Natural killer cell (primary cell): Measurements from ENCODE around the gene FANCF. TPM values are rescaled to one million over a fixed set of nuclear protein-coding genes. Genes with fewer than 3 reads are reported as not detected.

ENCODE experiments used
- ATAC-seq, 3 donors: fragments of 150-1000 bp in 2 of 3; fragments of 200-7000 bp in 1 of 3; cut with Tn5 transposase; 1 replicate in 1 of 3; 2 replicates in 2 of 3; pipeline ENCODE4 v1.10.0; 2021; ENCODE audit warnings: mild to moderate bottlenecking in 2 of 3, moderate library complexity in 2 of 3
- DNase-seq, 2 donors: peaks; one replicate each; pipeline versions ENCODE4 v3.0.0 to v3.0.0-alpha.2; 2013 to 2021; ENCODE audit warnings: mixed read lengths in 1 of 2
- H3K27ac ChIP-seq: one replicate; pipeline ENCODE4 v1.5.1; 2013; ENCODE audit warnings: mild to moderate bottlenecking, low read length
- H3K27me3 ChIP-seq: one replicate; pipeline ENCODE4 v1.6.1; 2013; ENCODE audit warnings: low read length; ENCODE audit not compliant: control insufficient read depth, insufficient read depth
- H3K36me3 ChIP-seq: one replicate; pipeline ENCODE4 v1.6.1; 2013; ENCODE audit warnings: low read length; ENCODE audit not compliant: control insufficient read depth, insufficient read depth
- H3K4me1 ChIP-seq: one replicate; pipeline ENCODE4 v1.6.1; 2013; ENCODE audit warnings: low read length; ENCODE audit not compliant: control insufficient read depth, insufficient read depth
- H3K4me3 ChIP-seq: one replicate; pipeline ENCODE4 v1.5.1; 2013; ENCODE audit warnings: low read length
- H3K9me3 ChIP-seq: one replicate; pipeline ENCODE4 v1.6.1; 2013; ENCODE audit warnings: low read length; ENCODE audit not compliant: control insufficient read depth, insufficient read depth
- H3K27ac Mint-ChIP-seq, 2 donors: one replicate each; pipeline ENCODE4 v1.8.0; 2022; ENCODE audit warnings: mild to moderate bottlenecking in 2 of 2, mixed read lengths in 2 of 2, moderate library complexity in 1 of 2
- H3K27me3 Mint-ChIP-seq, 2 donors: one replicate each; pipeline ENCODE4 v1.8.0; 2022; ENCODE audit warnings: low read depth in 2 of 2, mixed read lengths in 2 of 2
- H3K36me3 Mint-ChIP-seq: one replicate; pipeline ENCODE4 v1.8.0; 2022; ENCODE audit warnings: mixed read lengths
- H3K4me1 Mint-ChIP-seq, 2 donors: one replicate each; pipeline ENCODE4 v1.8.0; 2022; ENCODE audit warnings: mixed read lengths in 2 of 2
- H3K4me3 Mint-ChIP-seq: one replicate; pipeline ENCODE4 v1.8.0; 2022; ENCODE audit warnings: mild to moderate bottlenecking, moderate library complexity, mixed read lengths
- H3K9me3 Mint-ChIP-seq, 2 donors: one replicate each; pipeline ENCODE4 v1.8.0; 2022; ENCODE audit warnings: mixed read lengths in 2 of 2
- WGBS: methylation state at CpG from one replicate; pipeline ENCODE4 v1.1.7; 2013; ENCODE audit warnings: missing lambda C conversion rate; ENCODE audit not compliant: insufficient coverage; 5-methylcytosine and 5-hydroxymethylcytosine counted together
- intact Hi-C: fragments of 100-400 bp; cut with micrococcal nuclease; formaldehyde crosslinking; loops from one replicate; pipeline ENCODE4 v1.14.2; 2022
- total RNA-seq, 4 donors: library from RNA; stranded (reverse); fragments of 120-200 nt in 1 of 4; gene quantifications; one replicate each; pipeline versions ENCODE4 v1.2.3 to v1.2.4, GENCODE V29; 2013 to 2022
- TF ChIP-seq, protein P1 (sequence below): fragments of 200-600 bp; IDR thresholded peaks from one replicate; pipeline ENCODE4 v1.8.0; 2022; ENCODE audit warnings: antibody characterized with exemption

Gene FANCF
- total RNA-seq, 3 donors from 2014 or later (not counting 1 experiment from before 2014, with no cell fraction given): 7.2 to 10.3 (median 9.7) TPM

DNA sequence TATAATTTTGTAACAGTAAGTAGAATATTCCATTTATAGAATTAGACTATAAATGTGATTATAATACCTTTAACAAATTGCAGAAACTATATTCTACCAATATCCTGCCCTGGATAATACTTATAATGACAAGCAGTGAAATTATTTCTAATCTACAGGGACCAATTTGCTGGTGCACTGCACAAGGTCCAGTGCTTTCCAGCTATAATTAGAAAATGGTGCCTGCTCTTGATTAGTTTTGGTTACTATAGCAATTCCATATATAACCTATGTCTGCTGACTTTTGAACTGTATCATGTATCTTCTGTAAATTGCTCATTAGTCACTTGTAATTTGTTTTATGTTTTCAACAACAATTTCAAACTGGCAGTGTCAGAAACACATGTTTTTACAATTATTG is 23.1 kb downstream of the FANCF start:
- peaks cover 7% of the 10 kb centered on the region in 2 donors for H3K27me3 Mint-ChIP-seq
- no peak overlapping the region for H3K27ac Mint-ChIP-seq
- no peaks in the 10 kb centered on the region for H3K36me3 ChIP-seq
- ATAC-seq (no peak), DNase-seq (no peak)
- no peaks in the 10 kb centered on the region for H3K4me1 ChIP-seq
- H3K9me3 ChIP-seq: no peaks in the 10 kb centered on the region
- no peaks in the 10 kb centered on the region for H3K27me3 ChIP-seq
- H3K4me3 ChIP-seq: no peak overlapping the region
- H3K9me3 Mint-ChIP-seq: no peaks in the 10 kb centered on the region
- no peak overlapping the region for H3K4me3 Mint-ChIP-seq
- intact Hi-C loops: no loop called here
- no peaks in the 10 kb centered on the region for H3K4me1 Mint-ChIP-seq
- no peaks in the 10 kb centered on the region for H3K36me3 Mint-ChIP-seq
- H3K27ac ChIP-seq: no peak overlapping the region
- TF ChIP-seq, protein P1, sequence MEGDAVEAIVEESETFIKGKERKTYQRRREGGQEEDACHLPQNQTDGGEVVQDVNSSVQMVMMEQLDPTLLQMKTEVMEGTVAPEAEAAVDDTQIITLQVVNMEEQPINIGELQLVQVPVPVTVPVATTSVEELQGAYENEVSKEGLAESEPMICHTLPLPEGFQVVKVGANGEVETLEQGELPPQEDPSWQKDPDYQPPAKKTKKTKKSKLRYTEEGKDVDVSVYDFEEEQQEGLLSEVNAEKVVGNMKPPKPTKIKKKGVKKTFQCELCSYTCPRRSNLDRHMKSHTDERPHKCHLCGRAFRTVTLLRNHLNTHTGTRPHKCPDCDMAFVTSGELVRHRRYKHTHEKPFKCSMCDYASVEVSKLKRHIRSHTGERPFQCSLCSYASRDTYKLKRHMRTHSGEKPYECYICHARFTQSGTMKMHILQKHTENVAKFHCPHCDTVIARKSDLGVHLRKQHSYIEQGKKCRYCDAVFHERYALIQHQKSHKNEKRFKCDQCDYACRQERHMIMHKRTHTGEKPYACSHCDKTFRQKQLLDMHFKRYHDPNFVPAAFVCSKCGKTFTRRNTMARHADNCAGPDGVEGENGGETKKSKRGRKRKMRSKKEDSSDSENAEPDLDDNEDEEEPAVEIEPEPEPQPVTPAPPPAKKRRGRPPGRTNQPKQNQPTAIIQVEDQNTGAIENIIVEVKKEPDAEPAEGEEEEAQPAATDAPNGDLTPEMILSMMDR: no peak

DNA sequence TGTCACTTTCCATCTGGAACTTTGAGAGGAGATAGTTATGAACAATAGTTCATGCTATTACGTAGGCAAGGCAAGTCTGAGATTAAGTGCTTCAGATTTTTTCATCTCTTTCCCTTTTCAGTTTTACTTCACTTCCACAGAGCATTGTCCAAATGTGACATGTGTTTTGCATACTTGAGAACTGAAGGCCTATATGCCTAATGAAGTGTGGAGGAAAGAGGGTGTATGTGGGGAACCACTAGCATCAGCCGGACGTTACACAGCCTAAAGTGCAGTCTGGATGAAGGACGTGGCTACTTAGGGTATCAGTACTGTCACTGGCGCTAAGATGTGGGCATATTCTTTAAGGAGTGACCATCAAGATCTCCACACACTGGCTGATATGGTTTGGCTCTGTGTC is 26.2 kb downstream of the FANCF start:
- no peak overlapping the region for H3K4me3 ChIP-seq
- TF ChIP-seq, protein P1: no peak
- Mint-ChIP-seq H3K36me3 (no peaks in the 10 kb centered on the region), H3K27ac (no peak overlapping the region), H3K4me1 (no peaks in the 10 kb centered on the region), H3K4me3 (no peak overlapping the region), H3K27me3 (peaks cover 7% of the 10 kb centered on the region in 2 donors), H3K9me3 (no peaks in the 10 kb centered on the region)
- no peaks in the 10 kb centered on the region for H3K4me1 ChIP-seq
- DNase-seq: no peak
- H3K27me3 ChIP-seq: no peaks in the 10 kb centered on the region
- H3K36me3 ChIP-seq: no peaks in the 10 kb centered on the region
- no peak for ATAC-seq
- H3K9me3 ChIP-seq: no peaks in the 10 kb centered on the region
- H3K27ac ChIP-seq: no peak overlapping the region
- WGBS: 87% methylated on average over 5 of the region's 5 CpGs
- intact Hi-C loops: no loop called here

DNA sequence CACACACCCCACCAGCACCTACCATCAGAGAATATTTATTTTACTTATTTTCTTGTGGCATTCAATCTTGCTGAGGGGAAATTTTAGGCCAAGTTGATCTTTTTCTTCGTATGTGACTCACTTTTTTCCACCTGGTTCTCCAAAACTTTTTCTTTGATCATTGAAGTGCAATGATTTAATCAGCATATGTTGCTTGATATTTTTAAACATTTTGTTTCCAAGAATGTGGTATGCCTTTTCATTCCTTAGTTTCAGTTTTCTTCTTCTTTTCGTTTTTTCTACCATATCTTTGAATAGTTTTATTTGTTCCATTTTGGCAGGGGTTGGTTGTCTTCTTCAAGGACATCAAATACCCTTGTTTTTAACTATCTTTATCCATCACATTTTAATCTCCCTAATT is 28.6 kb downstream of the FANCF start:
- DNase-seq (no peak), ATAC-seq (no peak)
- Mint-ChIP-seq H3K4me3 (no peak overlapping the region), H3K36me3 (no peaks in the 10 kb centered on the region), H3K27me3 (peaks cover 9 to 20% of the 10 kb centered on the region in 2 donors), H3K4me1 (no peaks in the 10 kb centered on the region), H3K27ac (no peak overlapping the region), H3K9me3 (no peaks in the 10 kb centered on the region)
- Histone ChIP-seq H3K36me3 (no peaks in the 10 kb centered on the region), H3K4me3 (no peak overlapping the region), H3K4me1 (no peaks in the 10 kb centered on the region), H3K27ac (no peak overlapping the region), H3K9me3 (no peaks in the 10 kb centered on the region), H3K27me3 (peaks cover 2% of the 10 kb centered on the region)
- TF ChIP-seq, protein P1: no peak
- intact Hi-C loops: no loop called here
- WGBS: no CpG with 5 or more reads among the region's 2 CpGs

DNA sequence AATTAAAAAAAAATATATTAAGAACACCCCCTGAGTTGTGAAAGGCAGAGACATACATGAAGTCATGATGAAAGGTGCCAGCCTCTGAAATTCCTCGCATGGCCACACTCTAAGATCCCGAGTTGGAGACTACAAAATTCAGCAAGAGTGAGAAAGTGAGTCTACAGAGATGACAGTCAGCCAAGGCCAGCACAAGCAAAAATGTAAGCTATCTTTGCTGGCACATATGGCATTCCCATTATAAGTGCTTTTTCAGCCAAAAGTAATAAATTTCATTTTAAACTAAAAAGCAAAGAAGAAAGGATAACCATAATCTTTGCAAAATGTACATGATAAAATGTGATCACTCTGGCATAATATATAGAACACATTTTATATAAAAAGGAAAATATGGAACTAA is 40.6 kb downstream of the FANCF start:
- Mint-ChIP-seq H3K27ac (no peak overlapping the region), H3K27me3 (peaks cover 0 to 3% of the 10 kb centered on the region in 2 donors), H3K4me1 (no peaks in the 10 kb centered on the region), H3K36me3 (no peaks in the 10 kb centered on the region), H3K9me3 (no peaks in the 10 kb centered on the region), H3K4me3 (no peak overlapping the region)
- no peaks in the 10 kb centered on the region for H3K4me1 ChIP-seq
- WGBS: 86% methylated on average over 2 of the region's 2 CpGs
- ATAC-seq (no peak), DNase-seq (no peak)
- TF ChIP-seq, protein P1: no peak
- H3K27me3 ChIP-seq: peaks cover 3% of the 10 kb centered on the region
- no peak overlapping the region for H3K27ac ChIP-seq
- intact Hi-C loops: no loop called here
- no peaks in the 10 kb centered on the region for H3K9me3 ChIP-seq
- H3K36me3 ChIP-seq: no peaks in the 10 kb centered on the region
- H3K4me3 ChIP-seq: no peak overlapping the region
